Suppressor macrophage treated with lipopolysaccharide for 1 hour (primary cell): ENCODE results near the gene XG.
A peak's percentile ranks its signal among the peaks of the same experiment; 100 is the strongest.
"Not testable (repeated sequence)": the region's sequence is repeated elsewhere in the genome, so short reads cannot be mapped to it uniquely, and the experiment has no call there.

Experiments used
- DNase-seq, 3 donors: peaks; one replicate each; pipeline ENCODE4 v3.0.0-alpha.2; 2020 to 2022

XG gene

GRCh38 chrX:2781698-2782097 is 29.9 kb downstream of the XG start:
- DNase-seq: no peak

GRCh38 chrX:2782171-2782570 is 30.3 kb downstream of the XG start:
- DNase-seq: no peak

GRCh38 chrX:2782778-2783177 is 30.9 kb downstream of the XG start:
- DNase-seq: no peak

GRCh38 chrX:2784026-2784425 is 32.2 kb downstream of the XG start:
- DNase-seq: no peak

GRCh38 chrX:2785538-2785937 is 33.7 kb downstream of the XG start:
- no peak for DNase-seq

GRCh38 chrX:2788980-2789379 is 37.1 kb downstream of the XG start:
- DNase-seq: no peak

GRCh38 chrX:2789569-2789968 is 37.7 kb downstream of the XG start:
- DNase-seq: no peak

- DNase-seq: no peak
Observed at GRCh38 chrX:2793752-2794151, 41.9 kb downstream of the XG start.

- DNase-seq: no peak
Observed at GRCh38 chrX:2794336-2794735, 42.5 kb downstream of the XG start.

GRCh38 chrX:2796808-2797207 is 45.0 kb downstream of the XG start:
- DNase-seq: peak; percentile 22 to 40 (median 27)

GRCh38 chrX:2799369-2799768 is 47.5 kb downstream of the XG start:
- DNase-seq: no peak

- DNase-seq: not testable (repeated sequence)
Observed at GRCh38 chrX:2799980-2800379, 48.1 kb downstream of the XG start.

- no peak for DNase-seq
Observed at GRCh38 chrX:2801223-2801622, 49.4 kb downstream of the XG start.

GRCh38 chrX:2802376-2803090 is 50.7 kb downstream of the XG start:
- DNase-seq: not testable (repeated sequence)

- DNase-seq: not testable (repeated sequence)
Observed at GRCh38 chrX:2803486-2803885, 51.6 kb downstream of the XG start.

- not testable (repeated sequence) for DNase-seq
Observed at GRCh38 chrX:2804106-2804843, 52.4 kb downstream of the XG start.

GRCh38 chrX:2804858-2805257 is 53.0 kb downstream of the XG start:
- not testable (repeated sequence) for DNase-seq

- DNase-seq: no peak
Observed at GRCh38 chrX:2811271-2811670, 59.4 kb downstream of the XG start.

- DNase-seq: peak; percentile 45 to 60 (median 59)
Observed at GRCh38 chrX:2812161-2812907, 60.5 kb downstream of the XG start.

- no peak for DNase-seq
Observed at GRCh38 chrX:2817036-2817435, 65.2 kb downstream of the XG start.

- peak in 2 of 3 donors; percentile 9 to 16 for DNase-seq
Observed at GRCh38 chrX:2819345-2820135, 67.7 kb downstream of the XG start.

GRCh38 chrX:2820136-2820771 is 68.4 kb downstream of the XG start:
- no peak for DNase-seq
